SK-N-SH treated with all-trans-retinoic acid at 6 μM for 48 hours (cell line): ENCODE data around the gene BTNL9.

Experiments
- ATAC-seq: fragments of 200-7000 bp; cut with Tn5 transposase; 3 replicates; pipeline ENCODE4 v1.9.1; 2020; ENCODE audit warnings: mild to moderate bottlenecking, moderate library complexity
- ARNTL ChIP-seq: fragments of 450-650 bp; formaldehyde crosslinking; IDR thresholded peaks from 2 replicates; pipeline ENCODE4 v1.5.0; 2020; ENCODE audit warnings: low read depth, mild to moderate bottlenecking, moderate library complexity, borderline replicate concordance
- BACH2 ChIP-seq: fragments of 250-450 bp; sonication (Bioruptor Pico); IDR thresholded peaks from 2 replicates; pipeline ENCODE4 v1.9.0; 2021; ENCODE audit warnings: mild to moderate bottlenecking, borderline replicate concordance
- CSDC2 ChIP-seq: fragments of 250-450 bp; sonication (Bioruptor Pico); IDR thresholded peaks from 2 replicates; pipeline ENCODE4 v1.5.0; 2020; ENCODE audit warnings: mild to moderate bottlenecking, moderate library complexity
- ESRRG ChIP-seq: fragments of 250-450 bp; sonication (Bioruptor Pico); IDR thresholded peaks from 2 replicates; pipeline ENCODE4 v1.6.1; 2021; ENCODE audit warnings: mild to moderate bottlenecking
- GLIS3 ChIP-seq: fragments of 250-450 bp; sonication (Bioruptor Pico); IDR thresholded peaks from 2 replicates; pipeline ENCODE4 v1.5.0; 2020; ENCODE audit warnings: mild to moderate bottlenecking, moderate library complexity
- ISL1 ChIP-seq: fragments of 250-450 bp; sonication (Bioruptor Pico); IDR thresholded peaks from 2 replicates; pipeline ENCODE4 v2.1.2; 2022; ENCODE audit warnings: mild to moderate bottlenecking, moderate library complexity
- OSR1 ChIP-seq: fragments of 250-450 bp; sonication (Bioruptor Pico); IDR thresholded peaks from 2 replicates; pipeline ENCODE4 v1.8.0; 2022; ENCODE audit warnings: moderate library complexity, mild to moderate bottlenecking, inconsistent platforms
- POU6F1 ChIP-seq: fragments of 250-450 bp; sonication (Bioruptor Pico); IDR thresholded peaks from 2 replicates; pipeline ENCODE4 v1.8.0; 2021; ENCODE audit warnings: low read depth, mild to moderate bottlenecking, moderate library complexity, borderline replicate concordance
- PPARA ChIP-seq: fragments of 250-450 bp; sonication (Bioruptor Pico); IDR thresholded peaks from 2 replicates; pipeline ENCODE4 v1.5.0; 2020; ENCODE audit warnings: mild to moderate bottlenecking, borderline replicate concordance
- RARB ChIP-seq: fragments of 250-450 bp; sonication (Bioruptor Pico); IDR thresholded peaks from 2 replicates; pipeline ENCODE4 v1.8.0; 2021; ENCODE audit warnings: mild to moderate bottlenecking, moderate library complexity
- SNAI2 ChIP-seq: fragments of 250-450 bp; sonication (Bioruptor Pico); IDR thresholded peaks from 2 replicates; pipeline ENCODE4 v1.5.0; 2020; ENCODE audit warnings: mild to moderate bottlenecking, moderate library complexity
- TCF4 ChIP-seq: fragments of 250-450 bp; sonication (Bioruptor Pico); IDR thresholded peaks from 2 replicates; pipeline ENCODE4 v1.8.0; 2021; ENCODE audit warnings: mild to moderate bottlenecking, moderate library complexity, borderline replicate concordance
- TOX ChIP-seq: fragments of 250-450 bp; sonication (Bioruptor Pico); IDR thresholded peaks from 2 replicates; pipeline ENCODE4 v1.8.0; 2021; ENCODE audit warnings: mild to moderate bottlenecking, moderate library complexity, borderline replicate concordance
- TSHZ2 ChIP-seq: fragments of 250-450 bp; sonication (Bioruptor Pico); IDR thresholded peaks from 2 replicates; pipeline ENCODE4 v1.5.0; 2020; ENCODE audit warnings: mild to moderate bottlenecking, moderate library complexity
- ZC3H10 ChIP-seq: fragments of 250-450 bp; sonication (Bioruptor Pico); IDR thresholded peaks from 2 replicates; pipeline ENCODE4 v1.5.1; 2021; ENCODE audit warnings: mild to moderate bottlenecking, moderate library complexity
- ZFP3 ChIP-seq: fragments of 250-450 bp; sonication (Bioruptor Pico); IDR thresholded peaks from 2 replicates; pipeline ENCODE4 v1.5.0; 2020; ENCODE audit warnings: mild to moderate bottlenecking, moderate library complexity
- ZFP30 ChIP-seq: fragments of 450-650 bp; formaldehyde crosslinking; IDR thresholded peaks from 2 replicates; pipeline ENCODE4 v1.5.0; 2022; ENCODE audit warnings: mild to moderate bottlenecking, moderate library complexity
- ZNF70 ChIP-seq: fragments of 450-650 bp; formaldehyde crosslinking; IDR thresholded peaks from 2 replicates; pipeline ENCODE4 v1.5.0; 2020; ENCODE audit warnings: mild to moderate bottlenecking, moderate library complexity
- TF ChIP-seq, protein P1 (sequence below): fragments of 250-450 bp; sonication (Bioruptor Pico); IDR thresholded peaks from 2 replicates; pipeline ENCODE4 v1.5.1; 2020; ENCODE audit warnings: low read depth, mild to moderate bottlenecking, moderate library complexity
- TF ChIP-seq, protein P2 (sequence below): fragments of 250-450 bp; sonication (Bioruptor Pico); IDR thresholded peaks from 2 replicates; pipeline ENCODE4 v1.5.1; 2021; ENCODE audit warnings: mild to moderate bottlenecking, moderate library complexity
- TF ChIP-seq, protein P3 (sequence below): fragments of 250-450 bp; sonication (Bioruptor Pico); IDR thresholded peaks from 2 replicates; pipeline ENCODE4 v1.8.0; 2020; ENCODE audit warnings: mild to moderate bottlenecking, moderate library complexity, borderline replicate concordance

BTNL9 gene

DNA sequence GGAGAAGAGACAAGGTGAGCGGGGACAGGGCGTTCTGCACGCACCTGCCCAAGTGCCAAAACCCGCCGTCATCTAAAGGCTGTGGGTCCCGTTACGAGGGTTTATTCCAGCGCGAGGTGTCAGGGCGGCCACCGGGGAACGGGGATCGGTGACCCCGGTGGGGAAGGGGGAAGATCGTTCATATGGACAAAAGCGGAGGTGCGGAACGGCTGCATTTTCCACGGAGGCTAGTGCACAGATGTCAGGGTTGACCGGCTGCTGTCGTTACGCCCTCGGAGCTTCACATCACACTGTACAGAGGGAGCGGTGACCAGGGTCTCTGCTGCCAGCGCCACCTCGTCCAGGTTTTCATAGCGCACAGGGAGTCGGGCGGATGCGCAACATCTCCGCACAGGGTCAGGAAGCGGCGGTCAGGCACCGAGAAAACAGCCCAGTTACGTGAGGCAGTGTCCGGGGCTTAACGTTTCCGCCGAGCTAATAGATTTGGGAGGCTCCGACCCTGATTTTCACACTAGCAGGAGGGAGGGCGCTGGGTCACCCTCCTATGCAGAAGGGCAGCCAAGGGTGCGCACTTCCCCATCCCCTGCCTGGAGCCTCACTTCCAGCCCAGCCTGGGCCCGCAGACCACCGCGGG is 13.5 kb downstream of the BTNL9 start:
- TF ChIP-seq, protein P1, sequence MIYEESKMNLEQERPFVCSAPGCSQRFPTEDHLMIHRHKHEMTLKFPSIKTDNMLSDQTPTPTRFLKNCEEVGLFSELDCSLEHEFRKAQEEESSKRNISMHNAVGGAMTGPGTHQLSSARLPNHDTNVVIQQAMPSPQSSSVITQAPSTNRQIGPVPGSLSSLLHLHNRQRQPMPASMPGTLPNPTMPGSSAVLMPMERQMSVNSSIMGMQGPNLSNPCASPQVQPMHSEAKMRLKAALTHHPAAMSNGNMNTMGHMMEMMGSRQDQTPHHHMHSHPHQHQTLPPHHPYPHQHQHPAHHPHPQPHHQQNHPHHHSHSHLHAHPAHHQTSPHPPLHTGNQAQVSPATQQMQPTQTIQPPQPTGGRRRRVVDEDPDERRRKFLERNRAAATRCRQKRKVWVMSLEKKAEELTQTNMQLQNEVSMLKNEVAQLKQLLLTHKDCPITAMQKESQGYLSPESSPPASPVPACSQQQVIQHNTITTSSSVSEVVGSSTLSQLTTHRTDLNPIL (CRISPR knock-in tag): no peak
- TF ChIP-seq RARB (CRISPR knock-in tag) (no peak), ZNF70 (CRISPR knock-in tag) (no peak), ESRRG (CRISPR knock-in tag) (no peak), TSHZ2 (no peak), ZFP3 (CRISPR knock-in tag) (no peak), PPARA (no peak), TOX (no peak), SNAI2 (CRISPR knock-in tag) (no peak), ISL1 (CRISPR knock-in tag) (no peak)
- TF ChIP-seq, protein P2, sequence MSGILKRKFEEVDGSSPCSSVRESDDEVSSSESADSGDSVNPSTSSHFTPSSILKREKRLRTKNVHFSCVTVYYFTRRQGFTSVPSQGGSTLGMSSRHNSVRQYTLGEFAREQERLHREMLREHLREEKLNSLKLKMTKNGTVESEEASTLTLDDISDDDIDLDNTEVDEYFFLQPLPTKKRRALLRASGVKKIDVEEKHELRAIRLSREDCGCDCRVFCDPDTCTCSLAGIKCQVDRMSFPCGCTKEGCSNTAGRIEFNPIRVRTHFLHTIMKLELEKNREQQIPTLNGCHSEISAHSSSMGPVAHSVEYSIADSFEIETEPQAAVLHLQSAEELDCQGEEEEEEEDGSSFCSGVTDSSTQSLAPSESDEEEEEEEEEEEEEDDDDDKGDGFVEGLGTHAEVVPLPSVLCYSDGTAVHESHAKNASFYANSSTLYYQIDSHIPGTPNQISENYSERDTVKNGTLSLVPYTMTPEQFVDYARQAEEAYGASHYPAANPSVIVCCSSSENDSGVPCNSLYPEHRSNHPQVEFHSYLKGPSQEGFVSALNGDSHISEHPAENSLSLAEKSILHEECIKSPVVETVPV (CRISPR knock-in tag): no peak
- peak; percentile 45; the same call in 2 of the 3 replicates for ATAC-seq

GRCh38 chr5:181054138-181054537 is 14.1 kb downstream of the BTNL9 start:
- TF ChIP-seq, protein P1 (CRISPR knock-in tag): no peak
- no peak for TF ChIP-seq ARNTL (CRISPR knock-in tag)
- TF ChIP-seq RARB (CRISPR knock-in tag): no peak
- no peak for TF ChIP-seq ZC3H10
- no peak for TF ChIP-seq ZFP3 (CRISPR knock-in tag)
- no peak for TF ChIP-seq BACH2 (CRISPR knock-in tag)
- no peak for TF ChIP-seq ZFP30 (CRISPR knock-in tag)
- TF ChIP-seq, protein P3, sequence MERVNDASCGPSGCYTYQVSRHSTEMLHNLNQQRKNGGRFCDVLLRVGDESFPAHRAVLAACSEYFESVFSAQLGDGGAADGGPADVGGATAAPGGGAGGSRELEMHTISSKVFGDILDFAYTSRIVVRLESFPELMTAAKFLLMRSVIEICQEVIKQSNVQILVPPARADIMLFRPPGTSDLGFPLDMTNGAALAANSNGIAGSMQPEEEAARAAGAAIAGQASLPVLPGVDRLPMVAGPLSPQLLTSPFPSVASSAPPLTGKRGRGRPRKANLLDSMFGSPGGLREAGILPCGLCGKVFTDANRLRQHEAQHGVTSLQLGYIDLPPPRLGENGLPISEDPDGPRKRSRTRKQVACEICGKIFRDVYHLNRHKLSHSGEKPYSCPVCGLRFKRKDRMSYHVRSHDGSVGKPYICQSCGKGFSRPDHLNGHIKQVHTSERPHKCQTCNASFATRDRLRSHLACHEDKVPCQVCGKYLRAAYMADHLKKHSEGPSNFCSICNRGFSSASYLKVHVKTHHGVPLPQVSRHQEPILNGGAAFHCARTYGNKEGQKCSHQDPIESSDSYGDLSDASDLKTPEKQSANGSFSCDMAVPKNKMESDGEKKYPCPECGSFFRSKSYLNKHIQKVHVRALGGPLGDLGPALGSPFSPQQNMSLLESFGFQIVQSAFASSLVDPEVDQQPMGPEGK (CRISPR knock-in tag): no peak
- no peak for TF ChIP-seq ISL1 (CRISPR knock-in tag)
- ATAC-seq: no peak

DNA sequence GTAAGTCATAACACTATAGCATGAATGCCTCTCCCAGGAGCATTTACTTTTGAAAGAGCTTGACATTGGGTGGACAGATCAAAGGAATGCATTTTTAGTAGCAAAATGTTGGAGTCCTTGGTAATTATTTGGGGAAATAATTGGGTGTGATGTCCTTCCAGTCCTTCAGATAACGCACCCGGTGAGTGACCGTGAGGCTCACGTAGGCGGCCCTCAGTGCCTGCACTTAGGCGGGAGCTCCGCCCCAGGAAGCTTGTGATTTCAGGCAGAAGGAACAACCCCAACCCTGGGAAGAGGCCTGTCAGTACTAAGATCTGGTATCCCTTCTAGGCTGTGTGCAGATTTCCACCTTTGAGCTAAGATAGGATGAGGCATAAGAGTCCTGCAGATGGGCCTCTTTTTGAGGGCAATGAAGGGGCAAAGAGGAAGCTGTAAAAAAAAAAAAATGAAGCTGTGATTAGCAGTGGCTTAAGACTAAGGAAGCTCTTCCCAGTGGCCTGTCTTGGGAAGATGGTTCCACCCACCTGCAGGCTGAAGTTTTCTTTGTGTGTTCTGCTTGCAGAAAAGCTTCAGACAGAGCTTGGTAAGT is 14.9 kb downstream of the BTNL9 start:
- ATAC-seq: no peak
- TF ChIP-seq ZFP30 (CRISPR knock-in tag): no peak
- TF ChIP-seq TOX: no peak
- no peak for TF ChIP-seq ZNF70 (CRISPR knock-in tag)
- no peak for TF ChIP-seq OSR1 (CRISPR knock-in tag)
- TF ChIP-seq ZFP3 (CRISPR knock-in tag): no peak
- no peak for TF ChIP-seq ISL1 (CRISPR knock-in tag)
- TF ChIP-seq SNAI2 (CRISPR knock-in tag): no peak
- no peak for TF ChIP-seq PPARA
- no peak for TF ChIP-seq POU6F1 (CRISPR knock-in tag)
- TF ChIP-seq ZC3H10: no peak
- TF ChIP-seq GLIS3 (CRISPR knock-in tag): no peak
- TF ChIP-seq BACH2 (CRISPR knock-in tag): no peak
- no peak for TF ChIP-seq CSDC2 (CRISPR knock-in tag)
- TF ChIP-seq, protein P3 (CRISPR knock-in tag): no peak
- no peak for TF ChIP-seq ESRRG (CRISPR knock-in tag)
- no peak for TF ChIP-seq RARB (CRISPR knock-in tag)
- no peak for TF ChIP-seq TCF4
- TF ChIP-seq, protein P2 (CRISPR knock-in tag): no peak
